NCI-H524 treated with DMSO at 0.1 percent for 48 hours (cell line): ENCODE results near the gene PPP6R2.

Source experiments
- DNase-seq: peaks from one replicate; lab custom pipeline; 2025; lab: John Stamatoyannopoulos, UW

Gene PPP6R2

GRCh38 chr22:50305393-50305922 lies 37.7 kb upstream of the PPP6R2 start:
- DNase-seq: no peak

GRCh38 chr22:50305923-50306566 lies 37.1 kb upstream of the PPP6R2 start:
- no peak for DNase-seq

- peak; percentile 13 for DNase-seq
Observed at GRCh38 chr22:50306753-50307749, 36.1 kb upstream of the PPP6R2 start, which contains the start of gene PLXNB2. PLXNB2 (minus strand) TSS chr22:50307646; CDS start chr22:50290584, 17,062 bp downstream.

- no peak for DNase-seq
Observed at GRCh38 chr22:50307890-50308596, 35.1 kb upstream of the PPP6R2 start.

- no peak for DNase-seq
Observed at GRCh38 chr22:50308597-50308935, 34.6 kb upstream of the PPP6R2 start.

- DNase-seq: no peak
Observed at GRCh38 chr22:50308986-50309600, 34.0 kb upstream of the PPP6R2 start.

- no peak for DNase-seq
Observed at GRCh38 chr22:50309601-50309991, 33.5 kb upstream of the PPP6R2 start.

- DNase-seq: no peak
Observed at GRCh38 chr22:50310031-50310722, 33.0 kb upstream of the PPP6R2 start.

- DNase-seq: no peak
Observed at GRCh38 chr22:50310949-50311444, 32.1 kb upstream of the PPP6R2 start.

GRCh38 chr22:50311606-50312351 lies 31.3 kb upstream of the PPP6R2 start:
- DNase-seq: no peak

- no peak for DNase-seq
Observed at GRCh38 chr22:50312371-50312770, 30.8 kb upstream of the PPP6R2 start.

GRCh38 chr22:50313021-50313420 lies 30.1 kb upstream of the PPP6R2 start:
- DNase-seq: no peak

- no peak for DNase-seq
Observed at GRCh38 chr22:50313600-50313999, 29.5 kb upstream of the PPP6R2 start.

- no peak for DNase-seq
Observed at GRCh38 chr22:50314081-50314454, 29.1 kb upstream of the PPP6R2 start.

GRCh38 chr22:50314455-50315288 lies 28.5 kb upstream of the PPP6R2 start:
- no peak for DNase-seq

GRCh38 chr22:50315289-50316113 lies 27.6 kb upstream of the PPP6R2 start:
- no peak for DNase-seq

- no peak for DNase-seq
Observed at GRCh38 chr22:50316114-50317065, 26.7 kb upstream of the PPP6R2 start.
